ENCODE data around the gene EYA2.

DNA sequence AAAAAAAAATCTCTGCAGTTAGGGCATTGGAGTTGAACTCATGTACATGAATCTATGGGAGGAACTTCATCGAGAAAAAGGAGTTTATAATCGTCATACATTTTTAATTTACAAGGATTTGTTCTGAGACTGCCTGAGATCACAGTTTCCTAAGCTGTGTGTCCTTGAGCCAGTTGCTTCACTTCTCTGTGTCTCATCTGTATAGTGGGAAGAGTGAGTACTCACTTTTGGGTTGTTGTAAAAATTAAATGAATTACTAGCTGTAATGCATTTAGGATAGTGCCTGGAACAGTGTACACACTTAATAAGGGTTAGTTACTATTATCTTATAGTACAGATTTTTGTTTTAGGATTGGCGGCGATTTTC, 42.5 kb downstream of the EYA2 start:
- TF ChIP-seq CTCF (IDR thresholded peaks at IDR 0.05) (no peak), EZH2phosphoT487 (IDR thresholded peaks at IDR 0.05) (no peak), EZH2 (IDR thresholded peaks at IDR 0.05) (no peak)
